NCI-H1930 (cell line): ENCODE data around the gene FGF2.

Experiments used
- DNase-seq, 2 experiments: peaks; one replicate each; lab custom pipeline; 2025; lab: John Stamatoyannopoulos, UW

The FGF2 gene

DNA sequence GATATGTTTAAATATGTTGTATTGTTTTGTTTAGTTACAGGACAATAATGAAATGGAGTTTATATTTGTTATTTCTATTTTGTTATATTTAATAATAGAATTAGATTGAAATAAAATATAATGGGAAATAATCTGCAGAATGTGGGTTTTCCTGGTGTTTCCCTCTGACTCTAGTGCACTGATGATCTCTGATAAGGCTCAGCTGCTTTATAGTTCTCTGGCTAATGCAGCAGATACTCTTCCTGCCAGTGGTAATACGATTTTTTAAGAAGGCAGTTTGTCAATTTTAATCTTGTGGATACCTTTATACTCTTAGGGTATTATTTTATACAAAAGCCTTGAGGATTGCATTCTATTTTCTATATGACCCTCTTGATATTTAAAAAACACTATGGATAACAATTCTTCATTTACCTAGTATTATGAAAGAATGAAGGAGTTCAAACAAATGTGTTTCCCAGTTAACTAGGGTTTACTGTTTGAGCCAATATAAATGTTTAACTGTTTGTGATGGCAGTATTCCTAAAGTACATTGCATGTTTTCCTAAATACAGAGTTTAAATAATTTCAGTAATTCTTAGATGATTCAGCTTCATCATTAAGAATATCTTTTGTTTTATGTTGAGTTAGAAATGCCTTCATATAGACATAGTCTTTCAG is 68.8 kb downstream of the FGF2 start:
- no peak for DNase-seq

- DNase-seq: no peak
These were observed 69.6 kb downstream of the FGF2 start for GRCh38 chr4:122896270-122896669.

DNA sequence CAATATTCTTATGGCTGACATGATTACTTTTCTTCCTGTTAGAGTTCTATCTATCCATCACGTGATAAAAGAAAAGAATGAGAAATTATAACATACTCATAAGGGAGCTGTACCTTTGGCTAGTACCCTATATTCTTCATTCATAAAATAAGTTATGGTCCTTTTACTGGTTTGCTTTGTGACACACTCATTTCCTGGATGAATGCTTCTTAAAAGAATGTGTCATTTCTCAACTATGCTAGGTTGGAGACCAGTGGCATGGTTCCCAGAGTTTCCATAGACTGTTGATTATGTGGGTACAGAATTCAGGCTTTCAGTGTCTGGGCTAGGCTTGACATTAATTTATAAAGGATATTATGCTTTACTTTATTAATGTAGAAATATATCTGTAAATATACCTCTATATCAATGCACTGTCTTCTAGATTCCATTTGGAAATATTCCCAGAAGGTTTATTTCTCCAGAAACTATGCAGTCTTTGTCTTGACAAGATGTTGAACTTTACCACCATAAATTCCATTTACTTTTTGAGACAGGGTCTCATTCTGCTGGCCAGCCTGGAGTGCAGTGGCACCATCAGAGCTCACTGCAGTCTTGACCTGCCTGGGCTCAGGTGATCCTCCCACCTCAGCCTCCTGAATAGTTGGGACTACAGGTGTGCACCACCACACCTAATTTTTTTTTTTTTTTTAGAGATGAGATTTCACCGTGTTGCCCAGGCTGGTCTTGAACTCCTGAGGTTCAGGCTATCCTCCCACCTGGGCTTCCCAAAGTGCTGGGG is 71.9 kb downstream of the FGF2 start:
- no peak for DNase-seq

GRCh38 chr4:122899682-122900081 is 73.1 kb downstream of the FGF2 start:
- DNase-seq: no peak

DNA sequence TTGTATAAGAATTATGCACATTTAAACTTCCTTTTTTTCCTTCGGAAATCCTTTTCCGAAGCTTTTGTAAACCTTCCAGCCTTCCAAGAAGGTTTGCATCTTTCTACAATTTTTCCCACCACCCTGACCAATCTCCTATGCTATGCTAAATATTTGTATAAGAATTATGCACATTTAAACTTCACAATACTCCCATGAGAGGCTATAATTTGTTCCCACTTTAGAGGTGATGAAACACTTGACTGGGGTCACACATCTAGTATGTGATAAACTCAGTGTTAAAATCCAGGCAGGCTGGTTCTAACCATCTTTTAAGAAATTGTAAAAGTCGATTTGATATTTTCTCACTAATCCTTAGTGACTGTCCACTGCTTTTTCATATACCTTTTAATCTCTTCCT is 73.7 kb downstream of the FGF2 start:
- DNase-seq: no peak

DNA sequence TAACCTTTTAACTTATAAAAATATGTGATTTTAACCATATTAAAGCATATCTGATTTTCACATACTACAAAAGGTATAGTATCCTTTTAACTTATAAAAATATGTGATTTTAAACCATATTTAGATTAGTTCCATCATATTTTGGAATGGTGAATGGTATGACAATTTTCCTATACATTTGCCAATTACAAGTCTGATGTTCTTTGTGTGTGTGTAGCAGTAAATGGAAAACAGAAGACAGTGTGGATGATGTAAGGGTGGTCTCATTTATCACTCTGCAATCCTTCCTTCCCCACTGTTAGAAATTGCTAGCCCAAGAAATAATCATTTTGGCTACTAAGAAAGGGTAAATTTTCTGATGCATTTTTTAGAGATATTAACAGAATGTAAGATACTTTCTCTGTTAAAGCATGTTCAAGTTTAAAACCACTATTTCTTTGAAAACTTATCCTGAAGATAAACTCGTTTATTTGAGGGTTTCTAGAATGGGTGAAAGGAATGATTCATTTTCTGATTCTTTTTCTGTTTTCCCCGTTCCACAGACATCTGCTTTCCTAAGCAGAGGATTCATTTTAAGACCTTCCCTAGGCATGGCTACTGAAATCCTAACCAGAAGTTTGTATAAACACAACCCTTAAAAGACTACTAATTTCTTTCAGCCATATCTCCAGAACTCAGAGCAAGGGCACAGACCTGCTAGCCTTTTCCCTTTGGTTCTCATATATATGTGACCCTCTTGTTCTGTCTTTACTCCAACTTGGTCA is 74.8 kb downstream of the FGF2 start:
- DNase-seq: no peak

- no peak for DNase-seq
These were observed 77.2 kb downstream of the FGF2 start for GRCh38 chr4:122903766-122904288.

GRCh38 chr4:122906859-122907305 is 80.3 kb downstream of the FGF2 start:
- DNase-seq: no peak

- no peak for DNase-seq
These were observed 81.6 kb downstream of the FGF2 start for GRCh38 chr4:122908223-122908622.

DNA sequence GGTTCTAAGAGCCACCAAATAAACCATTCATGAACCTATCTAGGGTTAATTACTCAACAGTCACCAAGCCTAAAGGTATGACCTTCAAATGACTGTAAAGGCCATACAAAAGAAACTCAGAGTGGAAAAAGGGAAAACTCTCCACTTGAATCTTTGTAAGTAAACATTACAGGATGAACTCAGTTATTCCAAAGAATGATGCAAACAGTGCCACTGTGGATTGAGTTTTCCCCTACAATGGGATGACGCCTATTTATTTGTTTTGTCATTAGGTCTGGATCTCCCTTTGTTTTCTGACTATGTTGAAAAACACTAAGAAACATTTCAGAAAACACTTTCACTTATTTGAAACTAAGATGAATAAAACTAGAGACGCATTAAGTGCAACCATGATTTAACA is 83.1 kb downstream of the FGF2 start:
- no peak for DNase-seq

GRCh38 chr4:122911588-122911987 is 85.0 kb downstream of the FGF2 start:
- no peak for DNase-seq

GRCh38 chr4:122912810-122913575 is 86.4 kb downstream of the FGF2 start:
- DNase-seq: no peak

GRCh38 chr4:122914292-122914904 is 87.8 kb downstream of the FGF2 start:
- no peak for DNase-seq

- no peak for DNase-seq
These were observed 88.3 kb downstream of the FGF2 start for GRCh38 chr4:122914938-122915337.

DNA sequence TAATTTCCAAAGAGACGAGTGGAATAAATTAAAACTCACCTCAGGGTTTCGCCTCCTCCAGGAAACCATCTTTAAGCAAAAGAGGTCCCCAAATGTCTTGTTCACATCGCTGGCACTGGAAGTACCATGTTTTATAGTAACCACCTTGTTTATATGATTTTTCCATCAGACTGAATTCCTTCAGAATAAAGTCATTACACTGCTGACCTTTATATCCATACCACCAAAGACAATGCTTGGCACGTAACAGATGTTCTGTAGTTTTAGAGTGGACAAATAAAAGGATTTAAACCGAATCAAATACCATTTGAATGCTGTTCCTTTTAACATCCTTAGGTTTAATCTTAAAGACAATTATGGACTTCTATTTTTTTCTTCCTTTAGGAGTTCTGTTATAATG is 91.1 kb downstream of the FGF2 start:
- DNase-seq: no peak

DNA sequence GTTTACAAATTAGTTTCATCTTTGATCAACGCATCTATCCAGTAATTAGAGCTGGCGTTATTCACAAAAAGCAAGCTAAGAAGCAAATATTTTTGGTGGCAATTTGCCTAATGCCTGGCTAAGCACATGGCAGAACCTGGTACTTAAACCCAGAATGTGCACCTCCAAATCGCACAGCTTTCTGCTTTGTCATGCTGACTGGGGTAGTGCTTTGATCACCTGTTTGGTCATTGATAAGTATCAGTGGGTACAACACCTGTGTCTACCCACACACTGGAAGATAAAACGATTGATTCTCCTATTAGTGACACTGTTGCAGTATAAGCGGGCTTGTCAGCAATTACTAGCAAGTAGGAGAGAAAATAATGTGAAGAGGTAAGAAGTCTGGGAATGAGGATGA is 93.8 kb downstream of the FGF2 start:
- no peak for DNase-seq

- no peak for DNase-seq
These were observed 94.7 kb downstream of the FGF2 start for GRCh38 chr4:122921300-122921699.

DNA sequence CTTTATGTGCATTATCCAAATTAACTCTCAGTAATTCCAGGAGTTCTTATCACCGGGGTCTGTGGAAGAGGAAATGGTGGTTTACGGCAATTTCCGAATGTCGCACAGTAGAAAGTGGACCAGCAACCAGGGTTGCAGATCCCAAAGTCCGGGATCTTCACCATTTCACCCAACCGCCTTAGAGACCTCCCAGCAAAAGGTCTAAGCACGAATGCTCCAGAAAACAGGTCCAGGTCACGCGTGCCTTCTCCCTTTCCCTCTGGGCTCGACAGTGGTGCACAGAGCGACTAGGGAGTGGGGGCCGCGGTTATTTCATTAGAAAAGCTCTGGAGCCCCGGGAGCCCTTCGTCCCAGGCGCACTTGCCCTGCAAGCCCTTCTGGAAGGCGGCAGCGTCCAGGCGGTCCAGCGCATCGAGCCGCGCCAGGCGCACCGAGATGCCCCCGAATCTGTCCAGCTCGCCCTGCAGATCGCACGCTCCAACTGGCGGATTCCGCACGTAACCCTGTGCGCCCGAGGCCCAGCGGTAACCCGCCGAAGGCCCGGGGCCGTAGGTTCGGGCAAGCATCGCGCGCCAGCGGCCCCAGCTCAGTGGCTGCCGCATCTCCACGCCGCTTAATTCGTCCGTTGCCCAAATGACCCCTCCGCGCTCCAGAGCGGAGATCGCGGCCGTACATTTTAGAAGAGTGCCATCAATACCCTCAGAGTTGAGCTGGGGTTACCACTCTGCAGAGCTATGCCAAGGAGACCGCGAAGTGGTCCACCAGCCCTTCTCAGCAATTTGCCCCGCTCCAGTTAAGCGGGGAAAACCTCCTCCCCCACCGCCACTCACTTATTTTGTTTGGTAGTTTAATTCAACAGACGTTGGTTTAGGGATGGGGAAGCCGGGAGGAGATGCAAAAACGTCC is 95.6 kb downstream of the FGF2 start, which contains the start of gene NUDT6:
Gene NUDT6 (minus strand): TSS at position 627 of the 906 bp plus-strand sequence. CDS start 25 bp downstream, at position 602.
- DNase-seq: peak; percentile 38 to 45

- DNase-seq: peak; percentile 50 to 75
These were observed 96.4 kb downstream of the FGF2 start for GRCh38 chr4:122922877-122923511.

DNA sequence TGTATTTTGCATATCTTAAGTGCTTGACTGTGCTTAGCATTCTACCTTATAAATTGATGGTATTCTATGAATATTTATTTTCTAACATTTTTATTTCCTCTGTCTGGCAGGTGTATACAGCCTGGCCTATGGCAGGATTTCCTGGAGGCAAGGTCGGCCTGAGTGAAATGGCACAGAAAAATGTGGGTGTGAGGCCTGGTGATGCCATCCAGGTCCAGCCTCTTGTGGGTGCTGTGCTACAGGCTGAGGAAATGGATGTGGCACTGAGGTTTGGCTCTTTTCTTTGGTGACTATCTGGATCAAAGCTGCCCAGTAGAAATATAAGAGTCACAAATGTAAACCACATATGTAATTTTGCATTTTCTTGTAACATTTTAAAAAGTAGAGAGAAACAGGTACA is 102.3 kb downstream of the FGF2 start:
- DNase-seq: no peak
